ENCODE results near the gene SLC9A3.
"Not testable (repeated sequence)": the region's sequence is repeated elsewhere in the genome, so short reads cannot be mapped to it uniquely, and the experiment has no call there.

SLC9A3 gene

DNA sequence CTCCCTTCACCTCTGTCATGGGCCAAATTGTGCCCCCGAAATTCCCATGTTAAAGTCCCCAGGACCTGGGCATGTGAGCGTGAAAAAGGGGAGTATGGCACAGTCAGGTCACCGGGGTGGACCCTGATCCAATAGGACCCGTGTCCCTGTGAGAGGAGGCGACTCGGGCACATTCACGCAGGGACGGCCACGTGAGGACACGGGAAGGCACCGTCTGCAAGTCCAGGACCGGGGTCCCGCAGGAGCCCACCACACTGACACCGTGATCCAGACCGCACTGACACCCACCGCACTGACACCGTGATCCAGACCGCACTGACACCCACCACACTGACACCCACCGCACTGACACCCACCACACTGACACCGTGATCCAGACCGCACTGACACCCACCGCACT is 37.7 kb downstream of the SLC9A3 start:
- DNase-seq = not testable (repeated sequence)

DNA sequence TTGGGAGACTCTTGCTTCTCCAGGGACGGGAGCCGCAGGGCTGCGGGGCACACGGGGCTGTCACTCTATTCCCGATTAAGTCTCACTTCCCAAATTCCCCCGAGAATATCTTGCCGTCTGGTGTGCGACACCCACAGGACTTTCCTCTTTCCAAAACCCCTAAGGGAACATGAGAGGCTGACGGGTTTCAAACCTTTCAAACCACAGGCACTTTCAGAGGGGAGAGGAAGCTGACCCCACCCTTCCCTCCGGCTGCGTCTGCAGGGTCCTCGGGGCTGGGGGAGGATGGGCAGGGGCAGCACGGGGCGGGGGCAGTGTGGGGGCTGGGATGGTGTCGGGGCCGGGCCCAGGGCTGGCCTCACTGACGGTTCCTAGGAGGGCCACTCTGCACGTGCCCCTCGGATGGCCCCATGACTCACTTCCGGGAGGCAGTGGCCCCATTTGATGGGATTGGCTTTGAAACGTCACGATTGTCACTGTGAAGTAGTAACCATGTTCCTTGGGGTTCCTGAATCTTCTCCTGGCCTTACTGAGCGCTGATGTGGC is 38.2 kb downstream of the SLC9A3 start:
- DNase-seq = no peak

DNA sequence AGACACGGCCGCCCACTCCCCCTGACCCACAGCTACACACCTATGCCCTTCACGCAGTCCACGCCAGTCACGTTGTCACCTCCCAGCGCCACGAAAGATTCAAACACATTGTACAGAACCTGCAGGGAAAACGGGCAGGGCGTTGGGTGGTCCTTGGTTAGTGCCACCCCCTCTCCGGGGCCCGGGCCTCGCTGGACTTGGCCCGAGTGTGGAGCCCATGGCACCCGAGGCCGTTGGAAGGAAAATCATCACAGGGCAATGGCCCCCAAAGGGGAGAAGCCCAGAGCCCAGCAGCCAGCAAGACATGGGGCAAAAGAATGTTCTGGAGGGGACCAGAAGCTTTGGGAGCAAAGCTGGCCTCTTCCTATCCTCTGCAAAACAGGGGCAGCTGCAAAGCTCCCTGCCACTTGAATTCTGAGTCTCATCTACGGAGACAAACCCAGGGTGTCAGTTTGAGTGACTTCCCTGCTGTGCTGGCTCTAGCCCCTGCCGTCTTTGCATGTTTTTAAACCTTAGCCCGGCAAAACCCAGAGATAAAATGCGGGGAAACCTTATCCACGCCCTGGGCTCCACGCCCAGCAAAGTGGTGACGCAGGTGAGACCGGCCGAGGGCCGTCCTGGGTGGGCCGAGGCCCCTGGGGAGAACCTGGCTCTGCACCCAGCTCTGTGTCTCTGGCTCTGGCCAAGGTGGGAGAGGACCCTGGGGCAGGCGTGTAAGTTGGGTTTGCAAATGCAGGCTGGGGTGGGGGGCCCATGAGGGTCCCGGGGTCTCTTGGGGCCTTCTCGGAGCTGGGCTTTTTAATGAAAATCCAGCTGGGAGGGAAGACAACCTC is 38.9 kb downstream of the SLC9A3 start:
- DNase-seq = no peak

DNA sequence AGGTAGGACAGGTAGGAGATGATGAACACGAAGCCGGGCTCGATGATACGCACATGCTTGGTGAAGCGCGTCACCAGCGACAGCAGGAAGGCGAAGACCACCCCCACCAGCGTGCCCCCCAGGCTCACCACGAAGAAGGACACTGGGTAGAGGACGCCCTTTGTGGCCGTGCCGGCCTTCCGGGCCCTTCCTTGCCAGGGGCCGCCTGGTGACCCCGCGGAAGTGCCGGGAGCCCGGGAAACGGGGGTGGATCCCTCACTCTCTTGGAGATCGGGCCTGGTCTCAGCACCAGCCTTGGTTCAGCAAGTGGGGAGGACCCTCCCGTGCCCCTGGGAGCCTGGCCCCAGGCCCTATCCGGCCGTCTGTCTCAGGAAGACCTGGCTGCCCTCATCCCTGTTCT is 39.7 kb downstream of the SLC9A3 start:
- DNase-seq = no peak

DNA sequence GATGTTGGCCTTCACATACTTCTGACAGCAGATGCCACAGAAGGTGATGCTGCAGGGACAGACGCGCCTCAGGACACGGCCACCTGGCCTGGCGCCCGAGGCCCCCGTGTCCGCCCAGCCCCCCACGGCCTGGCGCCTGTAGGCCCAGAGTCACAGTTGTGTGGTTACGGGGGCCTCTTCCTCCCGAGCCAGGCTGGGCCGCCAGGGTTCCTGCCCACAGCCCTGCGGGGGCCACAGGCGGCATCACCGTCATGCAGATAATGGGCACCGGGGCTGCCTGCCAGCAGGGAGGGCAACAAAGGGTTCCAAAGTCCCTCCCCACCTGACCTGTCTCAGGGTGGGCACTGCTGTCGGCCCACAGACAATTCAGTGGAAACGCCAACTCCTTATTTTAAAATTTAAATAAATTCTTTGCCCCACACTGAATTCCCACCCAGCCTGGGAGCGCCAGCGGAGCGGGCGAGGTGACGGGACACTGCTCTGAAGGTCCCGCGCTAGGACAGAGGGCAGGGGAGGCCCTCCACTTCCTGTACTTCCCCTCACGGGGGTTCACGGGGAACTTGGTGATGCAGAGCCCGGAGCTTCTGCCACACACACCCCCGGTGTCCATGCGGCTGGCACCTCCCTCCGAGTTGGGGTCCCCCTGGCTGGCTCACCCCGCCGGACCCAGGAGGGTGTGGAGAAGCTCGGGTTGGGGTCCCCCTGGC is 40.7 kb downstream of the SLC9A3 start:
- no peak for DNase-seq

DNA sequence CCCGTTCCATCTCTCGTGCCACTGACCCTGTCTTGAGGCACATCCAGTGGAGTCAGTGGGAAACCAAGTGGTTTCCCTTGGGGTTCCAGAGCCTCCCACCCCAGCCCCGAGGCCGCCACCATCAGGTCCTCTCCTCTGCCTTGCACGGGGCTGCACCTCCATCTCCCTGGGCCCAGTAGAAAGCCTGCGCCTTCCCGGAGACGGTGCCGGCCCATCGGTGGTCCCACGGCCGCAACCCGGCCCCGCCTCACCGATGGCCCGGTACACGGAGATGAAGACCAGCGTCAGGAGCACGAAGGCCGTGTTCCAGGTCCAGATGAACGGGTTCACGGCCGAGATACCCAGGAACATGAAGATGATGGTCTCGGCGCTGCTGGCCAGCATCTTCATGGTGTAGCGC is 41.2 kb downstream of the SLC9A3 start:
- no peak for DNase-seq

DNA sequence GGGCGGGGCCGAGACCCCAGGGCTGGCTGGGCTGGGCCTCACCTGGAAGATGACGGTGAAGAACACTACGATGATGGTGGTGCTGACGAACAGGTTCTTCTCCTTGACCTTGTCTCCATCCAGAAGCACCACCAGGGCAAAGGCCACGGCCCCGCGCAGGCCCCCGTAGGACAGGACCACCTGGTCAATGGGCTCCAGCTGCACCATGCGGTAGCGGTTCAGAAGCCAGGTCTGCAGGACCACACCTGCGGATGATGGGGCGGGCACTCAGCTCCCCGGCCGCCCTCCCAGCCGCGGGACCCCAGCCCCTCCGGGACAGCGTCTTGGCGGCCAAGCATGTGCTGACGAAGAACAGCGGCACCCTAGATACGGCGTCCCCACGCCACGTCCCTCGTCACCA is 41.7 kb downstream of the SLC9A3 start:
- DNase-seq = no peak

DNA sequence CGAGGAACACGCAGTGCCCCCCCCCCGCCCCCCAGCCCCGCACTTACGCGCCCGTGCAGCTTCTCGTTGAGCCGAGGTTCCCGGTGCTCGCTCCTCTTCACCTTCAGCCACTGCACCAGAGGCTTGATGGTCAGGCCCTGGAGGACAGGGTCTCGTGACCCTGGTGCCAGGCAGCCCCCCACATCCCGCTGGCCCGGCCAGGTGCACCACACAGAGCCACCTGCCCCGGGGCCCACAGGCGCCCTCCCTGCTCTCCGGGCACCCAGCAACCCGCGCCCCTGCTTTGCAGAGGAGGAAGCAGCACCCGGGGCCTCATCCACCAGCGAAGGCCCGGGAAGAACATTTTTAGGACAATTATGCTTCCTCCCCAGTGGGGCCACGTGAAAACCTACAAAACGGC is 42.2 kb downstream of the SLC9A3 start:
- DNase-seq = no peak

DNA sequence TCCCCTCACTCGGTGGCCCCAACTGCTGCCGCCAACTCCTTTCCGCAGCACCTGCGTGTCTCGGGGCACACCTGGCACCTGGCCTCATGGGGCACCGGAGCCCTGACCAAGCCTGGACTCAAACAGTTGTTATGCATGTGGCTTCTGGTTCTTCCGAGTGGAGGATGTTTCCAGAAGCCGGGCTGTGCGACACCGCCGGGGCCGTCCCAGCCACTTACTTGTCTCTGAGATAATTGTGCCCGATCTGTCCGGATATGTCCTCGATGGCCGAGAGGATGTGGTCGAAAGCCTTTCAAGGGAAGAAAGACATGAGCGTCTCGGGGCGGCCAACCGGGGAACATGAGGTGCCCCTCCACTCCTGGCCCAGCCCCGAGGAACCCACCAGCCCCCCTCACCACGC is 42.9 kb downstream of the SLC9A3 start:
- DNase-seq = no peak

DNA sequence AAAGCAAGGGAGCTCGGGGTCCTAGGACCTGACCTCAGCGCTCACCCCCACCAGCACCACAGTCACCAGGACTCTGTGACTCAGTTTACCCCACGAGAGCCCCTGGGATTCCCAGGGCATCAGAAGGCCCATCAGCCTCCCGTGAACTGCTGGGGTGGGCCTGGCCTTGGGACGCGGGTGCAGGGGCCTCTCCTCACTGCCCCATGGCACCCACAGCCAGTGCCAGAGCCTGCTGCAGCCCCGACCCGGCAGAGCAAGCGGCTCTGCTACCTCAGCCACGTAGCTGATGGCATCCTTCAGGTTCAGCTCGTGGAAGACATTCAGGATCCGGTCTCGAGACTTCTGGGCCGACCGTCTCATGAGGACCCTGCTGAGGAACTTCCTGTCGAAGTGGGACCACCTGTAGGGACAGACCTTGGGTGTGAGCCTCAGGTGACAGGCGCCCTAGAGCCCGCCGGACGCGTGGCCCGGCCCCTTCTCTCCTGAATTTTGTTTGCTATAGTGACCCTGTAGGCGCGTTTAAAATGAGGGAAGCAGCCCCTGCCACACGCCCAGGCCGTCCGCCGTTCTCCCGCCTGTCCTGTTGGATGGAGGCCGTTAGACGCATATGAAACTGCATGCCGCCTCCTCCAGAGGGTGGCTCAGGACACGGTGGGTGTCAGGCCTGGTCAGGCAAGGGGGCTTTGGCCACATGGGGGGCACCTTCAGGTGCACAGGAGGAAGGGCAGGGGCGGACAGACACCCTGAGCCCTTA is 44.5 kb downstream of the SLC9A3 start:
- no peak for DNase-seq

DNA sequence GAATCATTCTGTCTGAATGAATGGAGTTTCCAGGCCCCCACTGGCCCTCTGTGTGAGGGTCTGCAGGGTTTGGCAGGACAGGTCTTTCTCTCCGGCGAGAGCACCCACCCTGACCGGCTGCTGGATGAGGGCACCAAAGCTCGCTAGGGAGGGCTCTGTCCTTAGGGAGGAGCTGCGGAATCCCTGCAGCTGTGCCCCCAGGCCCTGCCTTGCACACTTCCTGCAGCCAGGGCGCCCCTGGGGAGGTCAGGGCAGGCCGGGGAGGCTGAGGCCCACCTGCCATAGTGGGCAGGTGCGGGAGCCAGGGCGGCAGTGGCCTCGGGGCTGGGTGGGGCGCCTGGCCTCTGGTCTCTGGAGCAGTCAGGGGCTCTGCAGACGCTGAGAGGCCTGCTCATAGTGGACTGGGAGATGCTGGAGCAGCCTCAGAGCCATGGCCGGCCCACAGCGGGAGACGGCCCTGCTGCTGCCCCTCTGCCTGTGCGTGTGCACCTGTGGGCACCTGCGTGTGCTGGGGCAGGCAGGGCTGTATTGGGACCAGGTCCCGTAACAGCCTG is 45.2 kb downstream of the SLC9A3 start:
- no peak for DNase-seq

DNA sequence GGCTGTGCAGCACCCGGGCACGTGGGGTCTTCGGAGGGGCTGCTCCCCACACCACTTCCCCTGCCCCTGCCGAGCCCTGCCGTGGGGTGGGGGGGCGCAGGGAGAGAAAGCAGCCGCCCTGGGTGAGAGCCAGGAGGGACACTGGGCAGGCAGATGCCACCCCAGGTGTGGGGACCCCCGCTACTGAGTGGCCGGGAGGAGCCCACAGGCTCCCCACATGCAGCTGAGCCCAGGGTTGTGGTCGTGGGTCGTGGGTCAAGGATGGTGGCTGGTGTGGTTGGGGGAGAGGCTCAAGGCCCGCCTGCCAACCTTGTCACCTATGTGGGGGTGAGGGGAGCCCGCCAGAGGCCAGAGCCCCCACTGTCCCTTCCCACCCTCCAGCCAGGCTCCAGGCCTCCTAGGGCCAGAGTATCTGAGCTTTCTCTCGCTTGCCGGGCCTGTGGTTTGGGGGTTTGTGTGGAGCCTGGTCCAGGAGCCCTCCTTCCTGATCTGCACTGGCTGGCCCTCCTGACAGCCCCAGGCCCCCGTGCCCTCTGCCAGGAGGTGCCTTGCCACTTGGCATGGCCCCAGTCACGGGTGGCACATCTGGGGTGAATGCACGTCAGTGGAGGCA is 45.8 kb downstream of the SLC9A3 start:
- no peak for DNase-seq

DNA sequence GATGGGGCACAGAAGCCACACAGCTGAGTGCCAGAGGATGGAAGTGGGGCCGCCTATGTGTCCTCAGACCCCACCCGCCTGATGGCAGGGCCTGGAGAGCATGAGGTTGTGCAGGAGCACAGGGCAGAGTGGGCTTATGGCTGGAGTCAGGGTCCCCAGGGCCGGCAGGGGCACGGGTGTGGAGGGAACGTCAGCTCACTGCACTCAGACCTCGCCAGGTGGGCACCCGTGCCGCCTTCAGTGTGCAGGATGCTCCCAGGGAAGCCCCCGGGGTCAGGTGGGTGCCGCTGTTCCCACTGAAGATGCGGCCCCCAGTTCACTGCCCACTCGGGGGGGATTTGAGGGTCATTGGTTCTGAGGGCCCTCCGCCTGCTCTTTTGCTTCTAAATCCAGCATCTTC is 46.4 kb downstream of the SLC9A3 start:
- DNase-seq = no peak

DNA sequence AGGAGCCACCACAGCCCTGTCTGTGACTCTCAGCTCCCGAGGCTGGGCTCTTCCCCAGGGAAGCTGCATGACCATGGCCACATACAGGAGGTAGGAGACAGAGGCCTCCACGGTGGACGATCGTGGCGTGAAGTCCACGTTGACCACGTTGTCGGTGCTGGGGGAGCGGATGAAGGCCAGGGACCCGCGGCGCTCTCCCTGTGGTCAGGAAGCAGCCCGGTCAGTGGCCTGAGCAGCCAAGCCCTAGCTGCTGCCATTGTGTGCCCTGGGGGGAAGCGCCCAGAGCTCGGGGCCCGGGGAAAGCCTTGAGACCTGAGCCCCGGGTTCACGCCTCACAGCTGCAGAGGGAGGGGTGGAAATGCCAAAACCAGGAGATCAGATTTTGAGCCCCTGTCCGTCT is 47.0 kb downstream of the SLC9A3 start:
- no peak for DNase-seq

DNA sequence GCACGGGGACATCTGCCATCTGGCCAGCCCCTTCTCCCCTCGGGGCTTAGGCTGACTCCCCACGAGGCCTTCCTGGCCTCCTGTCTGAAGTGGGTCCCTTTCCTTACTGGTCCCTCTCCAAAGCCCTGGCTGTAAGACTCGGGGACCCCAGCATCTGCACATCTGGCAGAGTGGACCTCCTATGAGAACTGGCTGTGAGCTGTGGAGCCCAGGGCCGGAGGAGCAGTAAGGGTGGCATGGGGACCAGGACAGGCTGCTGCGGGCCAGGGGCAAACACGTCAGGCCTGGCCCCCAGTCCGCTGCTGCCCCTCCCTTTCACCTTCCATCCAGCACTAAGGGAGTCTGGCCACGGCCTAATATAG is 47.5 kb downstream of the SLC9A3 start:
- no peak for DNase-seq

DNA sequence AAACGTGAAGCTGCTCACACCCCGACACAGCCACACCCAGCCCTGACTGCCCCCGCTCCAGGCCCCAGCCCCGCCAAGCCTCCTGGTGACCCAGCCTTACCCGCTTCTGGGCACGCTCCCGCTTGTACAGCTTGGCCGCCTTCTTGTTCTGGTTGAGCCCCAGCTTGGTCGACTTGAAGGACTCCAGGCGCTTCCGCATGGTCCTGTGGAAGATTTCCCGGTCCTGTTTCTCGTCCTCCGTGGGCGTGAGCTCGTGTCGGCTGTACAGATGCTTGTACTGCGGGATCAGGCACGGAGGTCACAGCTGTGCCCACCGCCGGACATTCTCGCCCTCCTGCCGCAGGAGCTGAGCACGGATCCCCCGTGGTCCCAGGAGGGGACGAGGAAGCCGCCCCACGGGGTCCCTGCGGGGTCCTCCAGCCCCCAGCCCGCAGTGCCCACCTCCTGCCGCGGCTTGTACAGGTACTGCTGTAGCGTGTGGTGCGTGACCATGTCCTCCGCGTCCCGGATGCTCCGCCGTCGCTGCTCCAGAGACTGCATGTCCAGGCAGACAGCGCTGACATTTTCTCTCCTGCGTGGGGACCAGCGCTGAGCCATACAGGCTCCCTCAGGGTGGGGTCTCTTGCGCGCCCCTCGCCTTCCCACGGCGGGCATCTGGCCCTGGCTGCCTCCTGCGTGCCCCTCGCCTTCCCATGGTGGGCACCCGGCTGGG is 48.0 kb downstream of the SLC9A3 start:
- no peak for DNase-seq

DNA sequence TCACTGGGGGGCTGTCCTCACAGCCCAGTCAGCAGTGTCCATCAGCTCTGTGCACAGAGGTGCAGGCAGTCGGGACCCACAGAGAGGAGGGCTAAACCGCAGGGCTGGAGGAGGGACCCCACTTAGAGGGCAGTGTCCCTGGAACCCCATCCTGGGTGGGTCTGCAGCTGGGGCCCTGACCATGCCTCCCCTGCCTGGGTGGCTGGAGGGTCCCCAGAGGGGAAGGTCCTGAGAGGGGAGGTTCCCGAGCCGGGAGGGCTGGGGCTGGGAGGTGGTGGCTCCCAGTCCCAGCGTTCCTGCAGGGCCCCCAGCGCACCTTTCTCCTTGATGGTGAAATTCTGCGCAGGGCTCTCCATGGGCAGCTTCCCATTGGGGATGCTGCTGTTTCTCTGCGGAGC is 48.5 kb downstream of the SLC9A3 start:
- no peak for DNase-seq

DNA sequence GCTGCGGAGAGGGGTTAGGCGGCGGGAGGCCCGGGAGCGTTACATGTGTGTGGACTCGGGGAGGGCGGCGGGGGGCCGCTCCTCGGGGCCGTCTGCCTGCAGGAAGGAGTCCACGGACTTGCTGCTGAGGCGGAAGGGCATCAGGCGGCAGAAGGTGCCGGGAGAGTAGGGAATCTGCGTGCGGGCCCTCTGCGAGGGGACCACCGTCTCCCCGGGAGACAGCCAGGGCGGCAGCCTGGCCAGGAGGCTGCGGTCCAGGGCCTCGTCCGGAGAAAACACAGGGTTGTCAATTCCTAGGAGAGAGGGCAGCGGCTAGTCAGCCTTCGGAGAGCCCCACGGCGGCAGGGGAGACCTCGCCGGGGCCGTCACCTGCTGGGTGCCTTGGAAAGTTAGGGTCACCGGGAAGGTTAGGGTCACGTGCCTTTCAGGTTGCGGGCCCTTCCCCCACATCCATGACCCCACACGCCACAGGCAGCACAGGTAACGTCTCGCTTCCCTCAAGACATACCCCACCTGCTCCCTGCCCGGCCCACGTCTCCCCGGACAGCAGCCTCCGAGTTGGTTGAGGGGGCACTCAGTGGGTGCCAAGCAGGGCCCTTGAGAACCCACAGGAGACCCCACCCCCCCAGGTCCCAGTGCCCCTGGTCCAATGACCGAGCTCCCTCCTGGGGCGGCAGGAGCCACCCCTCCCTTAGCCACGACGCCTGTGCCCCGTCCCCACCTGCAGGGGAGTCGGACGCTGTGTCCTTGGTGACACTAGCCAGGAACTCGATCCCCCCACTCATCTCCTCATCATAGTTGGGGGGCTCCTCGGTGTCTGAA is 49.2 kb downstream of the SLC9A3 start:
- DNase-seq = no peak

DNA sequence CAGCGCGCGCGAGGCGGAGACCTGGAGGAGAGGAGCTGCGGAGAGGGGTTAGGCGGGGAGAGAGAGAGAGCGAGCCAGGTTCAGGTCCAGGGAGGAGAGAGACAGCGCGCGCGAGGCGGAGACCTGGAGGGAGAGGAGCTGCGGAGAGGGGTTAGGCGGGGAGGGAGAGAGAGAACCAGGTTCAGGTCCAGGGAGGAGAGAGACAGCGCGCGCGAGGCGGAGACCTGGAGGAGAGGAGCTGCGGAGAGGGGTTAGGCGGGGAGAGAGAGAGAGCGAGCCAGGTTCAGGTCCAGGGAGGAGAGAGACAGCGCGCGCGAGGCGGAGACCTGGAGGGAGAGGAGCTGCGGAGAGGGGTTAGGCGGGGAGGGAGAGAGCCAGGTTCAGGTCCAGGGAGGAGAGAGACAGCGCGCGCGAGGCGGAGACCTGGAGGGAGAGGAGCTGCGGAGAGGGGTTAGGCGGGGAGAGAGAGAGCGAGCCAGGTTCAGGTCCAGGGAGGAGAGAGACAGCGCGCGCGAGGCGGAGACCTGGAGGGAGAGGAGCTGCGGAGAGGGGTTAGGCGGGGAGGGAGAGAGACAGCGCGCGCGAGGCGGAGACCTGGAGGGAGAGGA is 49.9 kb downstream of the SLC9A3 start:
- DNase-seq = not testable (repeated sequence)

DNA sequence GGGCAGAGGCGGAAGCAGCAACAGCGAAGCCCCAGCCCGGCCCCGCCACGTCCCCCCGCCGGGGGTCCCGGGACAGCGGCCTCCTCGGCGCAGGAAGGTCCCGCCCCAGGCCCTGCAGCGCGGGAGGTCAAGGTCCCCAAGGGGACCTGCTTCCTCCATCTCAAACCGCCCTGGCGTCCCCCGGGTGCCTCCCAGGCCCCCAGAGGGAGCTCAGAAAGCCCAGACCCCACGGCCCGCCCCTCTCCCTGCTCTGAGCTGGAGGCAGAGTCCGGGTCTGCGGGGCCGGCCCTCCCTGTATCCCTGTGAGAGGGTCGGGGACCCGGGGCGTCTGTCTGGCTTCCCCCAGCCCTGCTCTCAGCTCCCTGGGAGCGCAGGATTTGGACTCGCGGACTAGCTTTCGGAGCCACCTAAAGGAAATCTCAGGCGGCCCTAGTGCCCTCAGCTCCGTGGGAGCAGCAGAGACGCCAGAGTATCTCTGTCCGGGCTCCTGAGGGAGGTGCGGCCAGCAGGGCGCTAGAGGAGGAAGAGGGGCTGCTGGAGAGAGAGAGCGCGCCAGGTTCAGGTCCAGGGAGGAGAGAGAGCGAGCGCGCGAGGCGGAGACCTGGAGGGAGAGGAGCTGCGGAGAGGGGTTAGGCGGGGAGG is 50.6 kb downstream of the SLC9A3 start:
- no peak for DNase-seq

Measured in NCI-H1048 (cell line).